T-cell (primary cell): Measurements from ENCODE around the gene SIL1. TPM values are rescaled to one million over a fixed set of nuclear protein-coding genes. Genes with fewer than 3 reads are reported as not detected.
"Not testable (repeated sequence)": the region's sequence is repeated elsewhere in the genome, so short reads cannot be mapped to it uniquely, and the experiment has no call there.

ENCODE experiments used
- ATAC-seq, 4 experiments: fragments of 200-7000 bp in 3 of 4; fragments of 150-1000 bp in 1 of 4; cut with Tn5 transposase; replicated peaks in 1 of 4; 1 replicate in 3 of 4; 2 replicates in 1 of 4; pipeline ENCODE4 v1.10.0; 2021; ENCODE audit warnings: moderate library complexity in 3 of 4, mild to moderate bottlenecking in 2 of 4, moderate number of reproducible peaks in 1 of 4
- CTCF ChIA-PET, 2 donors: fragments of 300-600 bp; sonication (Branson Sonifier 250); formaldehyde crosslinking; loops; one replicate each; lab custom pipeline; 2022; ENCODE audit warnings: antibody characterized with exemption in 2 of 2; lab: Charles Lee
- POLR2A ChIA-PET, 2 donors: fragments of 300-600 bp; sonication (Branson Sonifier 250); formaldehyde crosslinking; loops; one replicate each; lab custom pipeline; 2022; ENCODE audit warnings: antibody characterized with exemption in 2 of 2; lab: Charles Lee
- DNase-seq, 35 experiments: peaks; one replicate each; pipeline versions ENCODE4 v3.0.0 to v3.0.0-alpha.2; 2013 to 2023
- H3K27ac ChIP-seq: one replicate; pipeline ENCODE4 v1.5.1; 2013; ENCODE audit warnings: low read length
- H3K27me3 ChIP-seq, 2 experiments: replicated peaks in 1 of 2; 1 replicate in 1 of 2; 2 replicates in 1 of 2; pipeline versions ENCODE4 v1.6.1 to v1.7.0; 2013; ENCODE audit warnings: low read length in 1 of 2, mixed read lengths in 1 of 2; ENCODE audit not compliant: control insufficient read depth in 2 of 2, insufficient read depth in 2 of 2; ENCODE audit errors: extremely low read depth in 1 of 2
- H3K36me3 ChIP-seq, 2 donors: 1 replicate in 1 of 2; 2 replicates in 1 of 2; pipeline versions ENCODE4 v1.6.1 to v1.7.0; 2013; ENCODE audit warnings: low read length in 1 of 2; ENCODE audit not compliant: control insufficient read depth in 2 of 2, insufficient read depth in 1 of 2; ENCODE audit errors: extremely low read depth in 1 of 2
- H3K4me1 ChIP-seq, 2 experiments: 1 replicate in 1 of 2; 2 replicates in 1 of 2; pipeline versions ENCODE4 v1.6.1 to v1.7.0; 2013; ENCODE audit warnings: low read length in 2 of 2, mixed read lengths in 1 of 2; ENCODE audit not compliant: insufficient read depth in 2 of 2, control insufficient read depth in 1 of 2; ENCODE audit errors: extremely low read depth in 1 of 2
- H3K4me3 ChIP-seq, 2 donors: 1 replicate in 1 of 2; 2 replicates in 1 of 2; pipeline versions ENCODE4 v1.5.1 to v1.7.0; 2013; ENCODE audit warnings: mild to moderate bottlenecking in 2 of 2, low read length in 1 of 2, moderate library complexity in 1 of 2; ENCODE audit not compliant: control insufficient read depth in 1 of 2; ENCODE audit errors: extremely low read depth in 1 of 2
- H3K9me3 ChIP-seq: 2 replicates; pipeline ENCODE4 v1.7.0; 2013
- H3K27ac Mint-ChIP-seq, 2 donors: one replicate each; pipeline ENCODE4 v1.8.0; 2020 to 2021; ENCODE audit warnings: mild to moderate bottlenecking in 2 of 2, mixed read lengths in 2 of 2
- H3K27me3 Mint-ChIP-seq, 2 donors: one replicate each; pipeline ENCODE4 v1.8.0; 2021 to 2022; ENCODE audit warnings: mixed read lengths in 2 of 2
- H3K36me3 Mint-ChIP-seq: one replicate; pipeline ENCODE4 v1.8.0; 2021; ENCODE audit warnings: mixed read lengths
- H3K4me1 Mint-ChIP-seq, 3 donors: one replicate each; pipeline ENCODE4 v1.8.0; 2020 to 2022; ENCODE audit warnings: mixed read lengths in 3 of 3, mild to moderate bottlenecking in 1 of 3
- H3K4me3 Mint-ChIP-seq, 3 donors: one replicate each; pipeline ENCODE4 v1.8.0; 2020 to 2022; ENCODE audit warnings: mild to moderate bottlenecking in 3 of 3, mixed read lengths in 3 of 3, moderate library complexity in 3 of 3
- H3K9me3 Mint-ChIP-seq, 3 donors: one replicate each; pipeline ENCODE4 v1.8.0; 2020 to 2022; ENCODE audit warnings: mixed read lengths in 3 of 3
- WGBS: methylation state at CpG from one replicate; pipeline ENCODE4 v1.1.5; 2013; ENCODE audit warnings: missing lambda C conversion rate; ENCODE audit not compliant: insufficient coverage; 5-methylcytosine and 5-hydroxymethylcytosine counted together
- total RNA-seq, 35 experiments: library from RNA in 6 of 35; stranded (reverse) in 6 of 35; fragments of 120-200 nt in 1 of 35; gene quantifications; one replicate each; pipeline versions ENCODE4 v1.2.1 to v1.2.4 and lab custom pipeline; 2013 to 2026

SIL1 gene
- total RNA-seq, 5 donors from 2014 or later (not counting 1 experiment from before 2014, with no cell fraction given), result 14.2 to 16.5 (median 15.8) TPM

GRCh38 chr5:138926688-138927448, 271.3 kb downstream of the SIL1 start:
- Histone ChIP-seq H3K36me3 (peaks cover 0 to 14% of the 10 kb centered on the region in 2 donors), H3K4me3 (no peak overlapping the region), H3K9me3 (no peaks in the 10 kb centered on the region), H3K4me1 (no peaks in the 10 kb centered on the region), H3K27me3 (no peaks in the 10 kb centered on the region), H3K27ac (no peak overlapping the region)
- no peak overlapping the region for H3K27ac Mint-ChIP-seq
- H3K27me3 Mint-ChIP-seq, result no peaks in the 10 kb centered on the region
- no peaks in the 10 kb centered on the region for H3K9me3 Mint-ChIP-seq
- 94% methylated on average over 16 of the region's 16 CpGs for WGBS
- no peaks in the 10 kb centered on the region for H3K4me1 Mint-ChIP-seq
- no peak overlapping the region for H3K4me3 Mint-ChIP-seq
- ChIA-PET POLR2A (no interaction called here), CTCF (no interaction called here)
- H3K36me3 Mint-ChIP-seq, result peaks cover 28% of the 10 kb centered on the region
- DNase-seq, result no peak
- no peak for ATAC-seq

GRCh38 chr5:138926257-138926656, 271.9 kb downstream of the SIL1 start:
- Histone ChIP-seq H3K9me3 (no peaks in the 10 kb centered on the region), H3K4me1 (no peaks in the 10 kb centered on the region), H3K36me3 (peaks cover 0 to 12% of the 10 kb centered on the region in 2 donors), H3K4me3 (no peak overlapping the region), H3K27ac (no peak overlapping the region), H3K27me3 (no peaks in the 10 kb centered on the region)
- ChIA-PET CTCF (no interaction called here), POLR2A (no interaction called here)
- 95% methylated on average over 8 of the region's 11 CpGs for WGBS
- Mint-ChIP-seq H3K27me3 (no peaks in the 10 kb centered on the region), H3K27ac (no peak overlapping the region), H3K4me1 (no peaks in the 10 kb centered on the region), H3K36me3 (peaks cover 25% of the 10 kb centered on the region), H3K9me3 (no peaks in the 10 kb centered on the region), H3K4me3 (no peak overlapping the region)
- ATAC-seq (no peak), DNase-seq (no peak)

- no peak for DNase-seq
- no peaks in the 10 kb centered on the region for H3K27me3 ChIP-seq
- Mint-ChIP-seq H3K27me3 (no peaks in the 10 kb centered on the region), H3K27ac (no peak overlapping the region), H3K4me1 (no peaks in the 10 kb centered on the region), H3K9me3 (no peaks in the 10 kb centered on the region), H3K36me3 (peaks cover 22% of the 10 kb centered on the region), H3K4me3 (no peak overlapping the region)
- 76% methylated on average over 5 of the region's 12 CpGs for WGBS
- no peaks in the 10 kb centered on the region for H3K9me3 ChIP-seq
- peaks cover 0 to 10% of the 10 kb centered on the region in 2 donors for H3K36me3 ChIP-seq
- POLR2A ChIA-PET, result no interaction called here
- ATAC-seq, result no peak
- H3K4me3 ChIP-seq, result no peak overlapping the region
- H3K4me1 ChIP-seq, result no peaks in the 10 kb centered on the region
- no peak overlapping the region for H3K27ac ChIP-seq
- CTCF ChIA-PET, result interaction anchor here in 1 of 2 donors (0.6 kb wide), 1 partner anchor 8 kb away, joined by 3 read pairs; no protein-coding TSS in a partner anchor
These were observed 273.0 kb downstream of the SIL1 start for GRCh38 chr5:138925090-138925635.

- Mint-ChIP-seq H3K4me3 (no peak overlapping the region), H3K27me3 (no peaks in the 10 kb centered on the region), H3K27ac (no peak overlapping the region), H3K4me1 (no peaks in the 10 kb centered on the region), H3K36me3 (peaks cover 21% of the 10 kb centered on the region), H3K9me3 (no peaks in the 10 kb centered on the region)
- Histone ChIP-seq H3K27ac (no peak overlapping the region), H3K4me1 (no peaks in the 10 kb centered on the region), H3K4me3 (no peak overlapping the region), H3K27me3 (no peaks in the 10 kb centered on the region), H3K9me3 (no peaks in the 10 kb centered on the region), H3K36me3 (peaks cover 0 to 10% of the 10 kb centered on the region in 2 donors)
- ATAC-seq (no peak), DNase-seq (no peak)
- WGBS, result no CpG with 5 or more reads among the region's 2 CpGs
- CTCF ChIA-PET, result no interaction called here
- POLR2A ChIA-PET, result no interaction called here
These were observed 275.7 kb downstream of the SIL1 start for GRCh38 chr5:138922494-138922893.

GRCh38 chr5:138921362-138921761, 276.8 kb downstream of the SIL1 start:
- CTCF ChIA-PET, H3K4me3 Mint-ChIP-seq, H3K4me3 ChIP-seq, H3K4me1 ChIP-seq, H3K9me3 Mint-ChIP-seq, ATAC-seq, H3K9me3 ChIP-seq, POLR2A ChIA-PET, H3K27me3 Mint-ChIP-seq, H3K27me3 ChIP-seq, H3K4me1 Mint-ChIP-seq, H3K27ac Mint-ChIP-seq, H3K27ac ChIP-seq, DNase-seq: not testable (repeated sequence)
- WGBS, result 90% methylated on average over 2 of the region's 2 CpGs
- peaks cover 12% of the 10 kb centered on the region for H3K36me3 Mint-ChIP-seq
- H3K36me3 ChIP-seq, result peaks cover 0 to 10% of the 10 kb centered on the region in 2 donors

- H3K27ac ChIP-seq, result no peak overlapping the region
- H3K9me3 ChIP-seq, result no peaks in the 10 kb centered on the region
- Mint-ChIP-seq H3K4me1 (no peaks in the 10 kb centered on the region), H3K4me3 (no peak overlapping the region), H3K36me3 (peaks cover 2% of the 10 kb centered on the region), H3K27me3 (no peaks in the 10 kb centered on the region), H3K9me3 (no peaks in the 10 kb centered on the region), H3K27ac (no peak overlapping the region)
- no peak overlapping the region for H3K4me3 ChIP-seq
- H3K36me3 ChIP-seq, result peaks cover 0 to 8% of the 10 kb centered on the region in 2 donors
- no peaks in the 10 kb centered on the region for H3K27me3 ChIP-seq
- POLR2A ChIA-PET, result no interaction called here
- 100% methylated on average over 8 of the region's 8 CpGs for WGBS
- DNase-seq (no peak), ATAC-seq (no peak)
- H3K4me1 ChIP-seq, result no peaks in the 10 kb centered on the region
- CTCF ChIA-PET, result no interaction called here
These were observed 278.0 kb downstream of the SIL1 start for GRCh38 chr5:138920181-138920580.
